ENCODE results near the gene CDC73.

DNA sequence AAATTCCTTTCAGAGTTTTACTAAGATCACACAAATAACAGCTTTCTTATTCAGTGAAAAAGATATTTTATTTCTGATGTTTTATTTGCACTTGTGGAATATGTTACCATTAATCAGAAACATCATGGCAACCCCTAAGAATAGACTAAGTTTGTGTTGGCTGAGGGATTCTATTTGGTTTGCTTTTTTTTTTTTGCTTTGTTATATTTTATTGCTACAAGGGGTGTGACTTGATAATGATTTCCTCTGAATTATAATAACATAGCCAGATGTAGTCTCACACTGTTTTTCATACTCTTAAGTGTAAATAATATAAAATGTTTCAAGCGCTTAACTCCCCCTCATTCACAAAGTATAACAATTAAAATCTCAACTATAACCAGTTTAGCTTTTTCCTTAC is 36.6 kb upstream of the CDC73 start:
- TF ChIP-seq ZBTB7A (IDR thresholded peaks at IDR 0.05; ENCODE audit: low read depth) (no peak), CREB1 (IDR thresholded peaks at IDR 0.05; ENCODE audit: low read depth) (no peak), EGR1 (IDR thresholded peaks at IDR 0.05) (no peak)

Measured in Ishikawa (cell line).